ENCODE measurements around the gene CACNA1S.

Gene CACNA1S

DNA sequence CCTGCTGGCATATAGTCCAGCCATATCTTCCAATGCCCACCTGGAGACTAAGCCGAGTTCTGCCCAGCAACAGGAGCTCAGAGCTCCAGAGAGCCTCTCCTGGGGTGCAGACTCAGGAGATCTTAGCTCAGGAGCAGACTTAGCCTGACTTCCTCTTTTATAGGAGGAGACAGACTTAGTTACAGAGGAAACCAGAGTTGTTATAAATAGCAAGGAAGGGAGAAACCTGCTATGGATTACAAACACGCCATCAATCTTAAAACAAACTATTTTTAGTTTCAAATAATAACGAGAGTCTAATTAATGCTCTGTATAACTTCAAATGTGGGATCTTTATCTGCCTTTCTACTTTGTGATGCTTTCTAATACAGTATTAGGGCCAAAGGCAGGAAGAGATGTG lies 85.4 kb downstream of the CACNA1S start:
- no peak overlapping the region for H3K4me3 ChIP-seq (ENCODE audit: insufficient read depth, low read length, poor library complexity, severe bottlenecking)
- no peak overlapping the region for H3K27ac ChIP-seq (ENCODE audit: low read depth, low read length)
- H3K79me2 ChIP-seq (ENCODE audit: insufficient read depth, low read length), result no peaks in the 10 kb centered on the region
- H3K9ac ChIP-seq (ENCODE audit: low read length), result no peak overlapping the region
- TF ChIP-seq, protein P1, sequence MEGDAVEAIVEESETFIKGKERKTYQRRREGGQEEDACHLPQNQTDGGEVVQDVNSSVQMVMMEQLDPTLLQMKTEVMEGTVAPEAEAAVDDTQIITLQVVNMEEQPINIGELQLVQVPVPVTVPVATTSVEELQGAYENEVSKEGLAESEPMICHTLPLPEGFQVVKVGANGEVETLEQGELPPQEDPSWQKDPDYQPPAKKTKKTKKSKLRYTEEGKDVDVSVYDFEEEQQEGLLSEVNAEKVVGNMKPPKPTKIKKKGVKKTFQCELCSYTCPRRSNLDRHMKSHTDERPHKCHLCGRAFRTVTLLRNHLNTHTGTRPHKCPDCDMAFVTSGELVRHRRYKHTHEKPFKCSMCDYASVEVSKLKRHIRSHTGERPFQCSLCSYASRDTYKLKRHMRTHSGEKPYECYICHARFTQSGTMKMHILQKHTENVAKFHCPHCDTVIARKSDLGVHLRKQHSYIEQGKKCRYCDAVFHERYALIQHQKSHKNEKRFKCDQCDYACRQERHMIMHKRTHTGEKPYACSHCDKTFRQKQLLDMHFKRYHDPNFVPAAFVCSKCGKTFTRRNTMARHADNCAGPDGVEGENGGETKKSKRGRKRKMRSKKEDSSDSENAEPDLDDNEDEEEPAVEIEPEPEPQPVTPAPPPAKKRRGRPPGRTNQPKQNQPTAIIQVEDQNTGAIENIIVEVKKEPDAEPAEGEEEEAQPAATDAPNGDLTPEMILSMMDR (IDR thresholded peaks at IDR 0.05; ENCODE audit: insufficient read depth, low read length, poor library complexity, severe bottlenecking), result no peak
- no peak for TF ChIP-seq EZH2phosphoT487 (conservative IDR thresholded peaks at IDR 0.05; ENCODE audit: low read length)
- H3K9me3 ChIP-seq (ENCODE audit: insufficient read depth, low read length), result no peaks in the 10 kb centered on the region
- no peaks in the 10 kb centered on the region for H4K20me1 ChIP-seq (ENCODE audit: low read depth, low read length)
- no peaks in the 10 kb centered on the region for H3K27me3 ChIP-seq (ENCODE audit: low read length)
- H3K9me2 ChIP-seq (replicated peaks; ENCODE audit: insufficient read depth, low read length), result no peaks in the 10 kb centered on the region
- no peak overlapping the region for H3K4me2 ChIP-seq (ENCODE audit: low read depth, low read length, poor library complexity, severe bottlenecking)
- no peaks in the 10 kb centered on the region for H3F3A ChIP-seq (ENCODE audit: insufficient read depth)
- no peaks in the 10 kb centered on the region for H3K36me3 ChIP-seq (ENCODE audit: low read length)
- no peak overlapping the region for H2AFZ ChIP-seq (ENCODE audit: low read depth, low read length, severe bottlenecking)

DNA sequence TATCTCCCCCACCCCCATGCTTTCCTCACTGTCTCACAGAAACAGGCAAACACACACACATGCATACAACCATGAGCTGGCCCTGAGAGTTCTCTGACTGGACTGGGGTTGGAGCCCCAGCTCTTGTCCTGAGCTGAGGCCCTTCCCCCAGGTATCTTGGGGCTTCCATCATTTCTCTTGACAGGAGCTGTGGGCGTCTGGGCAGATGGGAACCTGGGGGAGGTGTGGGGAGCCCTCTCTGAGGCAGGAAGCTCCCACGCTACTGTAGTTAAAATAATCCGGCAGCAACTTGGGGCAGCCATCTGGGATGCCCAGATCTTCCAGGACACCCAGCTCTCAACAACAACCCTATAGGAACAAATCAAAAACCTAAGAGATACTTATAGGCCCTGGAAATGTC lies 86.0 kb downstream of the CACNA1S start:
- H3K4me2 ChIP-seq (ENCODE audit: low read depth, low read length, poor library complexity, severe bottlenecking), result no peak overlapping the region
- H3F3A ChIP-seq (ENCODE audit: insufficient read depth), result no peaks in the 10 kb centered on the region
- H2AFZ ChIP-seq (ENCODE audit: low read depth, low read length, severe bottlenecking), result no peak overlapping the region
- no peaks in the 10 kb centered on the region for H3K36me3 ChIP-seq (ENCODE audit: low read length)
- H4K20me1 ChIP-seq (ENCODE audit: low read depth, low read length), result no peaks in the 10 kb centered on the region
- H3K27ac ChIP-seq (ENCODE audit: low read depth, low read length), result no peak overlapping the region
- H3K27me3 ChIP-seq (ENCODE audit: low read length), result no peaks in the 10 kb centered on the region
- no peaks in the 10 kb centered on the region for H3K9me2 ChIP-seq (replicated peaks; ENCODE audit: insufficient read depth, low read length)
- no peaks in the 10 kb centered on the region for H3K9me3 ChIP-seq (ENCODE audit: insufficient read depth, low read length)
- no peaks in the 10 kb centered on the region for H3K79me2 ChIP-seq (ENCODE audit: insufficient read depth, low read length)
- H3K4me3 ChIP-seq (ENCODE audit: insufficient read depth, low read length, poor library complexity, severe bottlenecking), result no peak overlapping the region
- no peak overlapping the region for H3K9ac ChIP-seq (ENCODE audit: low read length)
- TF ChIP-seq EZH2phosphoT487 (conservative IDR thresholded peaks at IDR 0.05; ENCODE audit: low read length), result no peak
- TF ChIP-seq, protein P1 (IDR thresholded peaks at IDR 0.05; ENCODE audit: insufficient read depth, low read length, poor library complexity, severe bottlenecking), result no peak

DNA sequence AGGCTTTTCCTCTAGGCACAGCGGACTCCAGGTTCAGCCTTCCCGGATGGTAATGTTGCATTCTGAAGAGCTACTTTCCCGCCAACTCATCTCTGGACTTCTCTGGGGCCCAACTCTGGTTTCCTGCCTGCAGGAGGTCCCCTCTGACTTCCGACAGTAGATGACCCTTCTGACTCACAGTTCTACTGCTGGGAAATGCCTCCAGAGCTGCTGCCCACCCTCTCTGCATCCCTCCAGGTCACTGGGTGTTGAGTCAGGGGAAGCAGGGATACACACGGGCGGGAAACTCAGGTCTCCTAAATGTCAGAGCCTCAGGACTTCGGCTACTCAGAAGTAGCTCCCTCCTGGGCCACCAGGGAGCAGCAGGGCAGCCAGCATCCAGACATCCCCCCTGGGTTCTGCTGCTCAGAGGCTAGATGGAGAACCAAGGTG lies 86.6 kb downstream of the CACNA1S start:
- H3K36me3 ChIP-seq (ENCODE audit: low read length), result no peaks in the 10 kb centered on the region
- no peaks in the 10 kb centered on the region for H3K79me2 ChIP-seq (ENCODE audit: insufficient read depth, low read length)
- no peaks in the 10 kb centered on the region for H3K9me2 ChIP-seq (replicated peaks; ENCODE audit: insufficient read depth, low read length)
- no peaks in the 10 kb centered on the region for H3K27me3 ChIP-seq (ENCODE audit: low read length)
- H3K27ac ChIP-seq (ENCODE audit: low read depth, low read length), result no peak overlapping the region
- no peak overlapping the region for H3K4me3 ChIP-seq (ENCODE audit: insufficient read depth, low read length, poor library complexity, severe bottlenecking)
- H3F3A ChIP-seq (ENCODE audit: insufficient read depth), result no peaks in the 10 kb centered on the region
- H3K9ac ChIP-seq (ENCODE audit: low read length), result no peak overlapping the region
- TF ChIP-seq, protein P1 (IDR thresholded peaks at IDR 0.05; ENCODE audit: insufficient read depth, low read length, poor library complexity, severe bottlenecking), result no peak
- no peak for TF ChIP-seq EZH2phosphoT487 (conservative IDR thresholded peaks at IDR 0.05; ENCODE audit: low read length)
- H2AFZ ChIP-seq (ENCODE audit: low read depth, low read length, severe bottlenecking), result no peak overlapping the region
- no peak overlapping the region for H3K4me2 ChIP-seq (ENCODE audit: low read depth, low read length, poor library complexity, severe bottlenecking)
- no peaks in the 10 kb centered on the region for H3K9me3 ChIP-seq (ENCODE audit: insufficient read depth, low read length)
- H4K20me1 ChIP-seq (ENCODE audit: low read depth, low read length), result no peaks in the 10 kb centered on the region
